ENCODE results near the gene PPP2R3B. TPM values are rescaled to one million over a fixed set of nuclear protein-coding genes. Genes with fewer than 3 reads are reported as not detected.

PPP2R3B gene
- total and polyA plus RNA-seq, 5 experiments from 2014 or later = 7.4 to 56.4 (median 12.9) TPM

DNA sequence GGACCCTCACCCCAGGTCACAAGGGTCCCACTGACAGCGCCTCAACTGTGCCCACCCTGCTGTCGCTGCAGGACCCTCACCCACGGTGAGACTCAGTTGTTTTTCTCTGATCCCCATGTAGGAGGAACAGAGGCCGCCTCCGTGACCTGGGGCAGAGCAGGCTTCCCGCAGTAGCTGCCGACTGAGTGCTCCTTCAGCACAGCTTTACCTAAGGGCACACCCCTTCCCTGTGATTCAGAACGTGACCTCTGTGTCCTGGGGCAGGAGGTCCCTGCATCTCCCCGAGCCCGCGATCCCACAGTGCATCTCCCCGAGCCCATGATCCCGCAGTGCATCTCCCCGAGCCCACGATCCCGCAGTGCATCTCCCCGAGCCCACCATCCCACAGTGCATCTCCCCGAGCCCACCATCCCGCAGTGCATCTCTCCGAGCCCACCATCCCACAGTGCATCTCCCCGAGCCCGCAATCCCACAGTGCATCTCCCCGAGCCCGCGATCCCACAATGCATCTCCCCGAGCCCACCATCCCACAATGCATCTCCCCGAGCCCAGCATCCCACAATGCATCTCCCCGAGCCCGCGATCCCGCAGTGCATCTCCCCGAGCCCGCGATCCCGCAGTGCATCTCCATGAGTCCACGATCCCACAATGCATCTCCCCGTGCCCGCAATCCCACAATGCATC is 23.6 kb downstream of the PPP2R3B start:
- Mint-ChIP-seq H3K27me3 (no peaks in the 10 kb centered on the region), H3K36me3 (peaks cover 14 to 39% (median 28%) of the 10 kb centered on the region in 3 donors), H3K4me1 (peaks cover 3 to 19% (median 13%) of the 10 kb centered on the region in 4 donors), H3K4me3 (no peak overlapping the region), H3K27ac (peak overlapping the region in 1 of 10 donors; percentile 31), H3K9me3 (peaks cover 0 to 41% (median 11%) of the 10 kb centered on the region in 9 donors)
- no peak for ATAC-seq
- POLR2A ChIA-PET = no interaction called here
- DNase-seq = no peak

GRCh38 chrX:362351-362750 is 24.4 kb downstream of the PPP2R3B start:
- Mint-ChIP-seq H3K9me3 (peaks cover 0 to 47% (median 15%) of the 10 kb centered on the region in 9 donors), H3K27me3 (no peaks in the 10 kb centered on the region), H3K36me3 (peaks cover 20 to 44% (median 34%) of the 10 kb centered on the region in 3 donors), H3K27ac (peak overlapping the region in 5 of 10 donors; percentile 28 to 79 (median 51)), H3K4me1 (peaks cover 6 to 22% (median 15%) of the 10 kb centered on the region in 4 donors), H3K4me3 (peak overlapping the region in 1 of 10 donors; percentile 24)
- no peak for ATAC-seq
- POLR2A ChIA-PET = no interaction called here
- DNase-seq = no peak

DNA sequence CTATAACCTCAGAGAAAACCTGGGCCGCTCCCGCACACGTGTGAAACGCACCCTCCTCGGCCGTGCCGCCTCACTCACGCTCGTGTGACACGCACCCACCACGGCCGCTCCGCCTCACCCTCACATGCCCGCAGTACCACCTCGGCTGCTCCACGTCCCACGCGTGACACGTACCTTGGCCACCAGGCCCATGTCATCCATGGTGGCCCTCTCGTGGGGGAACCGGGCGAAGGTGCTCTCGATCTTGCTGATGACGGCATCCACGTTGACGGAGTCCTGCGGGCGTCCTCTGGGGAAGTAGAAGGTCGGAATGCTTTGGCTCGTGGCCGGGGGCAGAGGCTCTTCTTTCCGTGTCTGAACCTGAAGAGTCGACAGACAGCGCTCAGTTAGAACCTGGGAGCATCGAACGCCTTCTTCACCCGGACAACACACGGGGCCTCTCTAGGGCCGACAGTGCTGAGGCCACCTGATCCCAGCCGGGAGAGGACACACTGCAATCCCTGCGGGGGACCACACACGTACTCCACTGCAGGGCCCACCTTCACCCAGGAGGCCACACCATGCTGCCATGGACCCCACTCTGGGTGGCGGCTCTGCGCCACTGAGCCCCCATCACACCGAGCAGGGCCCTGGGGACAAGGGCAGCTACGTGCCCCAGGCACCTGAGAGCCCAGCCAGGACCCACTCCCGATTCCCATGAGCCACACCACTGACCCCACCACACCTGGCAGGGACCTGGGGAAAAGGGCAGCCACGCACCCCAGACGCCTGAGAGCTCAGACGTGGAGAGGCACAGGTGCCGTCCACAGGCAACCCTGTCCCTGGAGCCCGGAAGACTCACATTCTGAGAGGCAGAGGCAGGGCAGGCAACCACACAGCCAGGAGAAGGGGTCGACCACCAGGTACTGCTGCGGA is 25.2 kb downstream of the PPP2R3B start:
- H3K4me3 Mint-ChIP-seq = no peak overlapping the region
- peaks cover 24 to 43% (median 36%) of the 10 kb centered on the region in 3 donors for H3K36me3 Mint-ChIP-seq
- H3K9me3 Mint-ChIP-seq = peaks cover 0 to 50% (median 18%) of the 10 kb centered on the region in 9 donors
- peak overlapping the region in 2 of 10 donors; percentile 46 to 91 for H3K27ac Mint-ChIP-seq
- no peaks in the 10 kb centered on the region for H3K27me3 Mint-ChIP-seq
- no peak for DNase-seq
- peaks cover 14 to 29% (median 20%) of the 10 kb centered on the region in 4 donors for H3K4me1 Mint-ChIP-seq
- POLR2A ChIA-PET = no interaction called here
- ATAC-seq = no peak

DNA sequence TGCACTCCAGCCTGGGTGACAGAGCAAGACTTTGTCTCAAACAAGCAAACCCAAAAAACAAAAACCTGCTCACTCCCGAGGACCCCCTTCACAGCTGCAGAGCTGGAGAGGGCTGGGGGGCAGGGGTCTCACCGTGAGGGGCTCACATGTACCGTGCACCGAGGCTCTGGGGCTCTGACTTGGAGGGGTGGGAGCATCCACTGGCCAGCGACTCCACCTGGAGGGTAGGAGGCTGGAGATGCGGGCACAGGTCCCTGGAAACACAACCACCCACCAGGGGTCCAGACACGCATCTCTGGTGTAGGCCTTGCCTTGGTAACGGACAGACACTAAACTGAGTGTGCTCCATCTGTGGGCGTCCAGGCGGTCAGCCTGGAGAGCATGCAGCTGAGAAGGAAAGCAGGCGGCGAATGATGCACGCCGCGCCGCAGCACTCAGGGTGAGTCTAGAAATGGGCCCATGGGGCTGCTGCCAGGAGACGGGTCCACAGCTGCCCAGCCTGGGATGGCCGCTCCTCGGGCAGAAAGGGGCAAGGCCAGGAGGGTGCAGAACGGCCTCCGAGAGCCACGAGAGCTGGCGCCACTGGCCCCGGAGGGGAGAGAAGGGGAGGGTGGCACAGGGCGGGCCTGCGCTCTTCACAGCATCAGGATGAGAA is 26.1 kb downstream of the PPP2R3B start:
- ATAC-seq (no peak), DNase-seq (no peak)
- Mint-ChIP-seq H3K27ac (no peak overlapping the region), H3K9me3 (peaks cover 0 to 50% (median 18%) of the 10 kb centered on the region in 9 donors), H3K36me3 (peaks cover 24 to 46% (median 39%) of the 10 kb centered on the region in 3 donors), H3K4me3 (no peak overlapping the region), H3K4me1 (peaks cover 19 to 36% (median 22%) of the 10 kb centered on the region in 4 donors), H3K27me3 (no peaks in the 10 kb centered on the region)
- POLR2A ChIA-PET = no interaction called here

- POLR2A ChIA-PET = no interaction called here
- no peak overlapping the region for H3K4me3 Mint-ChIP-seq
- H3K36me3 Mint-ChIP-seq = peaks cover 24 to 48% (median 46%) of the 10 kb centered on the region in 3 donors
- peaks cover 0 to 50% (median 18%) of the 10 kb centered on the region in 9 donors for H3K9me3 Mint-ChIP-seq
- no peaks in the 10 kb centered on the region for H3K27me3 Mint-ChIP-seq
- DNase-seq (no peak), ATAC-seq (no peak)
- peak overlapping the region in 8 of 10 donors; percentile 60 to 99 (median 80) for H3K27ac Mint-ChIP-seq
- peaks cover 20 to 43% (median 27%) of the 10 kb centered on the region in 4 donors for H3K4me1 Mint-ChIP-seq
Observed at GRCh38 chrX:358651-359143, 28.0 kb downstream of the PPP2R3B start.

- Mint-ChIP-seq H3K27ac (peak overlapping the region; percentile 90 to 99 (median 96)), H3K27me3 (no peaks in the 10 kb centered on the region), H3K36me3 (peaks cover 24 to 51% (median 44%) of the 10 kb centered on the region in 3 donors), H3K4me1 (peaks cover 17 to 36% (median 24%) of the 10 kb centered on the region in 4 donors), H3K4me3 (peak overlapping the region; percentile 52 to 82 (median 69)), H3K9me3 (peaks cover 0 to 43% (median 18%) of the 10 kb centered on the region in 9 donors)
- ATAC-seq = peak; percentile 96 to 99
- DNase-seq = peak in 9 of 10 donors; percentile 11 to 81 (median 70)
- POLR2A ChIA-PET = no interaction called here
Observed at GRCh38 chrX:357693-358471, 28.8 kb downstream of the PPP2R3B start.

- H3K27me3 Mint-ChIP-seq = no peaks in the 10 kb centered on the region
- POLR2A ChIA-PET = no interaction called here
Observed at GRCh38 chrX:357035-357692, 29.5 kb downstream of the PPP2R3B start.

GRCh38 chrX:356385-357034 is 30.2 kb downstream of the PPP2R3B start:
- no peaks in the 10 kb centered on the region for H3K27me3 Mint-ChIP-seq
- no peak for ATAC-seq
- H3K4me3 Mint-ChIP-seq = peak overlapping the region in 7 of 10 donors; percentile 66 to 82 (median 72)
- no peak for DNase-seq
- H3K9me3 Mint-ChIP-seq = peaks cover 0 to 35% (median 14%) of the 10 kb centered on the region in 9 donors
- peaks cover 17 to 35% (median 22%) of the 10 kb centered on the region in 4 donors for H3K4me1 Mint-ChIP-seq
- POLR2A ChIA-PET = no interaction called here
- H3K36me3 Mint-ChIP-seq = peaks cover 19 to 47% (median 37%) of the 10 kb centered on the region in 3 donors
- H3K27ac Mint-ChIP-seq = peak overlapping the region; percentile 90 to 99 (median 96)

More at GRCh38 chrX:357035-357692, 29.5 kb downstream of the PPP2R3B start:
- Mint-ChIP-seq H3K9me3 (peaks cover 0 to 39% (median 16%) of the 10 kb centered on the region in 9 donors), H3K27ac (peak overlapping the region; percentile 90 to 99 (median 96)), H3K4me3 (peak overlapping the region; percentile 52 to 82 (median 69)), H3K4me1 (peaks cover 17 to 36% (median 23%) of the 10 kb centered on the region in 4 donors), H3K36me3 (peaks cover 21 to 49% (median 40%) of the 10 kb centered on the region in 3 donors)
- ATAC-seq = peak; percentile 49 to 55
- DNase-seq = no peak

DNA sequence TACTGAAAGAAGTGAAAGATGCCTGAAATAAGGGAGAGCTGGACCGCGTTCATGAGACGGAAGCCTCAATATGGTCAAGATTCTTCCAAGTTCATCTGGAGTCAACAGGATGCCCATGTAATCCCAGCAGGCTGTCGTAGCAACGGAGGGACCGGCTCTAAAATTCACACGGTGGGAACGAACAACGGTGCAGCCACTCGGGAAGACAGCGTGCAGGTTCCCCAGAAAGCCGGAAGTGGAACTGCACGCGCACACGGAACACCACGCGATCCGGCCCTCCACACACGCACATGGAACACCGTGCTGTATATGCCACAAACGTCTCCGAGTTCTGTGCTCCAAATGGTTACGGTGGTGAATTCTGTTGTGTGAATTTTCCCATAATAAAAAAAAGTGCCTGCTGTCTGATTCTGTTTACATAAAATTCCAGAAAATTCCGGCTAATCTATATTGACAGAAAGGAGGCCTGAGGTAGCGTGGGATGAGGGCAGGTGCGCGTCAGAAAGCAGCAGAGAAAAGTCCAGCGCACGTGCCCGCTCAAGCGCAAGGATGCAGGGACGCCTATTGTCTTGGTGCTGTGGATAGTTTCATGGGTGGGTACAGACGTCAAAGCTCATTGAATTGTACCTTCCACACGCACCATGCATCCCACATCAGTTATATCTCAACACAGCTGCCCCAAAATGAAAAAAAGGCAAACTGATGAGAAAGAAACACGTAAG is 31.2 kb downstream of the PPP2R3B start:
- Mint-ChIP-seq H3K36me3 (peaks cover 19 to 40% (median 31%) of the 10 kb centered on the region in 3 donors), H3K4me1 (peaks cover 17 to 35% (median 22%) of the 10 kb centered on the region in 4 donors), H3K27ac (peak overlapping the region in 8 of 10 donors; percentile 11 to 97 (median 78)), H3K9me3 (peaks cover 0 to 26% (median 13%) of the 10 kb centered on the region in 9 donors), H3K27me3 (no peaks in the 10 kb centered on the region), H3K4me3 (peak overlapping the region in 1 of 10 donors; percentile 49)
- DNase-seq (no peak), ATAC-seq (no peak)
- POLR2A ChIA-PET = no interaction called here
